Activated CD4-positive, alpha-beta T cell treated with anti-CD3 and anti-CD28 coated beads, Interleukin-2, amount 10 ng/mL, durations not matched to agents 7 days and 5 days (primary cell): Measurements from ENCODE around the gene THRA. TPM values are rescaled to one million over a fixed set of nuclear protein-coding genes. Genes with fewer than 3 reads are reported as not detected.
A peak's percentile ranks its signal among the peaks of the same experiment; 100 is the strongest.
"Not testable (repeated sequence)": the region's sequence is repeated elsewhere in the genome, so short reads cannot be mapped to it uniquely, and the experiment has no call there.

Experiments
- CTCF ChIA-PET: fragments of 350-600 bp; sonication (Branson Sonifier 250); formaldehyde crosslinking; loops from one replicate; lab custom pipeline; 2021; ENCODE audit warnings: antibody characterized with exemption; lab: Charles Lee
- POLR2A ChIA-PET: fragments of 350-600 bp; sonication (Branson Sonifier 250); formaldehyde crosslinking; loops from one replicate; lab custom pipeline; 2021; ENCODE audit warnings: antibody characterized with exemption; lab: Charles Lee
- DNase-seq: peaks from one replicate; pipeline ENCODE4 v3.0.0-alpha.2; 2020
- H3K27ac Mint-ChIP-seq: one replicate; pipeline ENCODE4 v1.8.0; 2021; ENCODE audit warnings: mild to moderate bottlenecking, moderate library complexity, mixed read lengths
- H3K27me3 Mint-ChIP-seq: one replicate; pipeline ENCODE4 v1.8.0; 2021; ENCODE audit warnings: mixed read lengths
- H3K36me3 Mint-ChIP-seq: one replicate; pipeline ENCODE4 v1.8.0; 2021; ENCODE audit warnings: low read depth, mixed read lengths
- H3K4me1 Mint-ChIP-seq: one replicate; pipeline ENCODE4 v1.8.0; 2021; ENCODE audit warnings: mixed read lengths
- H3K4me3 Mint-ChIP-seq: one replicate; pipeline ENCODE4 v1.8.0; 2021; ENCODE audit warnings: mild to moderate bottlenecking, moderate library complexity, mixed read lengths
- H3K9me3 Mint-ChIP-seq: one replicate; pipeline ENCODE4 v1.8.0; 2021; ENCODE audit warnings: mixed read lengths
- total RNA-seq, 2 experiments: library from RNA; stranded (reverse); gene quantifications; one replicate each; pipeline ENCODE4 v1.2.3, GENCODE V29; 2021

Gene THRA
- total RNA-seq, 2 experiments from 2014 or later = 8.6 to 9.1 TPM

- ChIA-PET POLR2A (interaction anchor here (0.5 to 1.6 kb wide), 2 partner anchors 10 to 21 kb away, joined by 3 to 6 read pairs; no protein-coding TSS in a partner anchor), CTCF (interaction anchor here (0.7 to 5.6 kb wide), 12 partner anchors 9 to 1198 kb away, joined by 3 to 61 read pairs (median 4); no protein-coding TSS in a partner anchor)
- DNase-seq = peak; percentile 71
- Mint-ChIP-seq H3K27ac (peak overlapping the region; percentile 93), H3K36me3 (peaks cover 32% of the 10 kb centered on the region), H3K4me3 (peak overlapping the region; percentile 98), H3K4me1 (peaks cover 40% of the 10 kb centered on the region), H3K27me3 (no peaks in the 10 kb centered on the region), H3K9me3 (no peaks in the 10 kb centered on the region)
Observed at GRCh38 chr17:40122999-40123810, 60.4 kb downstream of the THRA start.

- H3K9me3 Mint-ChIP-seq = no peaks in the 10 kb centered on the region
- POLR2A ChIA-PET = interaction anchor here (0.5 to 1.6 kb wide), 2 partner anchors 10 to 20 kb away, joined by 3 to 6 read pairs; no protein-coding TSS in a partner anchor
- H3K36me3 Mint-ChIP-seq = peaks cover 32% of the 10 kb centered on the region
- H3K27me3 Mint-ChIP-seq = no peaks in the 10 kb centered on the region
- no peak for DNase-seq
- CTCF ChIA-PET = interaction anchor here (0.7 to 5.6 kb wide), 10 partner anchors 9 to 1198 kb away, joined by 3 to 61 read pairs (median 4); no protein-coding TSS in a partner anchor
- peak overlapping the region; percentile 93 for H3K27ac Mint-ChIP-seq
- H3K4me3 Mint-ChIP-seq = peak overlapping the region; percentile 98
- peaks cover 40% of the 10 kb centered on the region for H3K4me1 Mint-ChIP-seq
Observed at GRCh38 chr17:40123811-40124114, 61.0 kb downstream of the THRA start.

DNA sequence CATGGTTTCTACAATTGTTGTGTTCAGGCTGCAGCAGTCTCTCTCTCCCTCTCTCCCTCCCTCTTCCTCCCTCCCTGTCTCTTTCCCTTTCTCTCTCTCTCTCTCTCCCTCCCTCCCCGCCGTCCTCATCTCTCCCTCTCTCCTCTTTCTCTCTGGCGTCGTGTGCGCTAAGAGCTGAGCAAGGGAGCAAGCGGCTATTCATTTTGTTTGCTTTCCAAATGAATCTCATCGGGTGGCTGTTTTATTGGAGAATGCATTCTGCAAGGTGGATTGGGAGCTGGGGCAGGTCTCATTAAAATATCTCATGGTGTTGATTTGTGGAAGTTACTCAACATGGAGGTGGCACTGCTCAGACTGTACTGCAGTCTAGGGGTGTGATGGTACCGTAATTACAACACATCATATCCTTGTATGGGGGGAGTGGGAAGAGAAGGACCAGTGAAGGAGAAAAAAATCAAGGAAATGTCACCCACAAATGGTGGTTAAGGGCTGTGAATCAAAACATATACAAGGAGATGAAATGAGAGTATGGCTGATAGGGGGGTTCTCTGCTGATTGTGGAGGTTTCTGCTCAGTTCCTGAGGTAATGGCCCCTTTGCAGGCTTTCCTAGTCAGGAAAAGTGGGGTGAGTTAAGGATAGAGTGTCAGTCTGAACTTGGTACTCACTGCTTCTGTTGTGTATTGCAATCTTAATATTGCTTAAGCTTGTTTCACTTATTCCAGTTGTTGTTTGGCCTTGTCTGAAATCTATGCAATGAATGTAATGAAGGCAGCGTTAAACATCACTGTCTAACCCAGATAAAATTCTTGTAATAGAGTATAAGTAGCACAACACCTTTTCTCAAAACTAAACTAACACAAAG, 61.7 kb downstream of the THRA start:
- Mint-ChIP-seq H3K36me3 (peaks cover 38% of the 10 kb centered on the region), H3K4me3 (peak overlapping the region; percentile 98), H3K9me3 (no peaks in the 10 kb centered on the region), H3K27me3 (no peaks in the 10 kb centered on the region), H3K4me1 (peaks cover 40% of the 10 kb centered on the region), H3K27ac (peak overlapping the region; percentile 3)
- ChIA-PET CTCF (interaction anchor here (0.6 to 5.6 kb wide), 7 partner anchors 8 to 480 kb away, joined by 3 to 61 read pairs (median 6); no protein-coding TSS in a partner anchor), POLR2A (no interaction called here)
- DNase-seq = no peak

DNA sequence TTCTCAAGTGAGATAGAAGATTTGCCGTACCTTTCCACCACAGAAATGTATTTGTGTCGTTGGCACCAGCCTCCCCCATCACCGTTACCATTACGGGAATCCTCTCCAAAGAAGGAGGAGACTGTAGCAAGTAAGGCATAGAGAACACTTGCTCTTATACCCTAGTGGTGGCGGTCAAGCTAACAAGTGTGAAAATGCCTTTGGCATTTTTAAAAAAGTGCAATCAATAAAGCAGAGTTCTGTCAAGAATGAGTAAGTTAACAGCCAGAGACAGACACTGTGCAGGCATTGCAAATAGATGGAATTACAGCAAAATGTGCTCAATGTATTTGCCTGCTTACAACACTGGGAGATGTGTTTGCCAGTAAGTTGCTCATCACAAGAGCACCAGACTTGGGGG, 66.7 kb downstream of the THRA start:
- Mint-ChIP-seq H3K4me1 (peaks cover 29% of the 10 kb centered on the region), H3K9me3 (no peaks in the 10 kb centered on the region), H3K4me3 (no peak overlapping the region), H3K27me3 (no peaks in the 10 kb centered on the region), H3K27ac (no peak overlapping the region), H3K36me3 (peaks cover 76% of the 10 kb centered on the region)
- CTCF ChIA-PET = interaction anchor here (0.9 to 1.5 kb wide), 3 partner anchors 10 to 16 kb away, joined by 3 to 5 read pairs (median 4); no protein-coding TSS in a partner anchor
- POLR2A ChIA-PET = no interaction called here
- no peak for DNase-seq

DNA sequence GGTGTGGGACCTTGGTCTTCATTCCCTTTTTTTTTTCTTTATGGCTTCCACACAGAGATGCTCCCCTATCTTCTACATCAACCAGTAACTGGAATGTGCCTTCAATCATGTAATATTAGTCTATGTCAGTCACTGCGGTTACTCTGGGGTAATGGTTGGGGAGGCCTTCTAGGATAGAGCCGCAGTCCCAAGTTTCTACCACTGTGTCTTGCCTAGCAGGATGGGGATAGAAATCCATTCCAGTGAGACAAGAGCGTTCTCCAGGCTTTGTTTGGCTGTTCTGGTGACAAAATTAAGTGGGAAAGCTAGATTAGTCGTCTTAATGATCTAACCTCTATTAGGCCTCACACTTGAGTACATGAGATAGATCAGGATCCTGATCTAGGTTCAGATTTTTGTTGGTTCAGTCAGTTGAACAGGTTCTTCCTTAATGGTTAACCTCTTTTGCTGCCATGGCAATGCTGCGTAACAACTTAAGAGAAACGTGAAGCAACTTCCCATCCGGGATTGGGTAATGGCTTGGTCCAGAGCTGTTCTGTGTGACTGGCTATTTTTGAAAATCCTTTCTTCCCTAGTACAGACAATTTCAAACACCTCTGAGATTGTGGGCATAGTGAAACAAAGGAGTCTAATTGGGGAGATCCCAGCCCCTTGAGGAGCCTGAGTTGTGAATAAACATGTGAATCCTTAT, 67.7 kb downstream of the THRA start:
- H3K36me3 Mint-ChIP-seq = peaks cover 81% of the 10 kb centered on the region
- ChIA-PET POLR2A (no interaction called here), CTCF (interaction anchor here (0.7 to 1.5 kb wide), 3 partner anchors 9 to 18 kb away, joined by 3 to 5 read pairs (median 3); no protein-coding TSS in a partner anchor)
- no peak for DNase-seq
- no peak overlapping the region for H3K27ac Mint-ChIP-seq
- peaks cover 21% of the 10 kb centered on the region for H3K4me1 Mint-ChIP-seq
- no peaks in the 10 kb centered on the region for H3K9me3 Mint-ChIP-seq
- H3K4me3 Mint-ChIP-seq = no peak overlapping the region
- no peaks in the 10 kb centered on the region for H3K27me3 Mint-ChIP-seq

- peaks cover 78% of the 10 kb centered on the region for H3K36me3 Mint-ChIP-seq
- CTCF ChIA-PET = interaction anchor here (0.6 to 2.7 kb wide), 4 partner anchors 10 to 34 kb away, joined by 3 to 12 read pairs (median 7); partner anchors contain the start of gene NR1D1
- H3K27me3 Mint-ChIP-seq = no peaks in the 10 kb centered on the region
- H3K4me3 Mint-ChIP-seq = no peak overlapping the region
- H3K9me3 Mint-ChIP-seq = no peaks in the 10 kb centered on the region
- POLR2A ChIA-PET = no interaction called here
- no peak for DNase-seq
- peaks cover 28% of the 10 kb centered on the region for H3K4me1 Mint-ChIP-seq
- no peak overlapping the region for H3K27ac Mint-ChIP-seq
Observed at GRCh38 chr17:40134184-40134583, 71.4 kb downstream of the THRA start.

DNA sequence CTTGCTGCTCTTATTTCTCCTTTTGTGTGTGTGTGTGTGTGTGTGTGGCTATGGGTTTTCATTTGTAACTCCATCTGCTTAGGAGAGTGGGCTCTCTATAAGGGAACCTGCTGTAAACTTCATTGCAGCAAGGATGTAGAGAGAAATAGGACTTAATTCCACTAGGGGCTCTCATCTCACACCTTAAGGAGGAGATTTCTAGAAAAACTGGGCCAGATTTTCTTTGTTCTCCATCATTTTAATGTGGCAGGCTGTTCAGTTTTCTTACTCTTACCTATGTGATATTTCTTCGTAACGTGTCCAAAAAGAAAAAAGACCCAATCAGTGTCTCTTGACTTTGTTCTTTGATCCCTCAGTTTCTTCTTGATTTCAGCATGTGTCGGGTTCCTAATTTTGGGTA, 73.1 kb downstream of the THRA start:
- ChIA-PET CTCF (no interaction called here), POLR2A (no interaction called here)
- H3K4me1 Mint-ChIP-seq = peaks cover 35% of the 10 kb centered on the region
- no peaks in the 10 kb centered on the region for H3K27me3 Mint-ChIP-seq
- H3K27ac Mint-ChIP-seq = peak overlapping the region; percentile 7
- H3K36me3 Mint-ChIP-seq = peaks cover 66% of the 10 kb centered on the region
- no peak for DNase-seq
- no peaks in the 10 kb centered on the region for H3K9me3 Mint-ChIP-seq
- H3K4me3 Mint-ChIP-seq = no peak overlapping the region

- peaks cover 42% of the 10 kb centered on the region for H3K4me1 Mint-ChIP-seq
- no peaks in the 10 kb centered on the region for H3K27me3 Mint-ChIP-seq
- peak overlapping the region; percentile 98 for H3K4me3 Mint-ChIP-seq
- H3K36me3 Mint-ChIP-seq = peaks cover 45% of the 10 kb centered on the region
- ChIA-PET CTCF (interaction anchor here (0.6 to 3.8 kb wide), 12 partner anchors 10 to 1680 kb away, joined by 3 to 15 read pairs (median 4); partner anchors contain the start of gene NR1D1), POLR2A (no interaction called here)
- no peaks in the 10 kb centered on the region for H3K9me3 Mint-ChIP-seq
- H3K27ac Mint-ChIP-seq = peak overlapping the region; percentile 96
- DNase-seq = no peak
Observed at GRCh38 chr17:40139566-40140058, 76.8 kb downstream of the THRA start.

GRCh38 chr17:40143166-40143565, 80.4 kb downstream of the THRA start:
- DNase-seq, H3K27me3 Mint-ChIP-seq, H3K27ac Mint-ChIP-seq, H3K9me3 Mint-ChIP-seq, H3K4me3 Mint-ChIP-seq, POLR2A ChIA-PET: not testable (repeated sequence)
- Mint-ChIP-seq H3K4me1 (peaks cover 52% of the 10 kb centered on the region), H3K36me3 (peaks cover 44% of the 10 kb centered on the region)
- CTCF ChIA-PET = interaction anchor here (0.7 to 0.9 kb wide), 3 partner anchors 9 to 116 kb away, joined by 3 to 4 read pairs (median 3); no protein-coding TSS in a partner anchor
